ENCODE results near the gene WDR7.

- TF ChIP-seq POLR2A (IDR thresholded peaks at IDR 0.05) = no peak
- TF ChIP-seq CTCF (IDR thresholded peaks at IDR 0.05) = no peak
Measured at GRCh38 chr18:56987236-56987635, 336.1 kb downstream of the WDR7 start.
